ENCODE results near the gene ARHGEF19.
"Not testable (repeated sequence)": the region's sequence is repeated elsewhere in the genome, so short reads cannot be mapped to it uniquely, and the experiment has no call there.

ARHGEF19 gene

DNA sequence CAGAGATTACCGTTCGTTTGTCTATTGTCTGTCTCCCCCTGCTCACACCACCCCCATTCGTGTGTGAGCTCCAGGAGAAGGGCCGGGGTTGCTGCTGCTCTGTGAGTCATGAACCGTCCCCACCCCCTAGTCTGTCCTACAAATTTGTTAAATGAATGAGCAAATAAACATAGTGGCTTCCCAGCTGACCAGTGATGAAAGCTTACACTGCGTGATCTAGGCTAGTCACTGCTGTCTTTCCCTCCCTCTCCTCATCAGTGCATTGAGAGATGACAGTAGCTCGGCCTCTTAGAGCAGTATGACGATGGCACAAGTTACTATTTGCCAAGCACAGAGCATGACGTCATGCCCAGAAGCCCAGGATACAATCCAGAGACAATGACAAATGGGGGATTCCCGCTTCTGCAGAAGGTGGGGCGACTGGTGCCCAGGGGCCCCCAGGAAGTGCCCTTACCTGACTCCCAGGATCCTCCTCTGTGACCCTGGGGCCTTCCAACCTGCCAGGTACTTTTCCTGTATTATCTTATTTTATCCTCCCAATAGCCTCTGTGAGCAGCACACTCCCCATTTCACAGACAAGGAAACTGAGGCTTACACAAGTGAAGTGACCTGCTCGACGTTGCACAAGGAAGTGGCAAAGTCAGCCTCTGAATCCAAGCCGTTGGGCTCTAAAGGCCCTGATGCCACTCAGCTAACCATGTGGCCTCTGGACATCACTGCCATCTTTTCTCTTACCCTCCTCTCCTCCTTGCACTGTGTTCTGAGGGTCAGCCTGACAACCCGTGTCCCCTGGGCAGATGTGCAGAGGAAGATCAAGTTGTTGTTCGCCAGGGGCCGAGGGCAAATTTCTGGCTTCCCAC lies 48.0 kb downstream of the ARHGEF19 start:
- peak; percentile 98 for DNase-seq (ENCODE audit: low read depth)

- DNase-seq (ENCODE audit: low read depth) = not testable (repeated sequence)
These were observed 48.7 kb downstream of the ARHGEF19 start for GRCh38 chr1:16163608-16164212.

DNA sequence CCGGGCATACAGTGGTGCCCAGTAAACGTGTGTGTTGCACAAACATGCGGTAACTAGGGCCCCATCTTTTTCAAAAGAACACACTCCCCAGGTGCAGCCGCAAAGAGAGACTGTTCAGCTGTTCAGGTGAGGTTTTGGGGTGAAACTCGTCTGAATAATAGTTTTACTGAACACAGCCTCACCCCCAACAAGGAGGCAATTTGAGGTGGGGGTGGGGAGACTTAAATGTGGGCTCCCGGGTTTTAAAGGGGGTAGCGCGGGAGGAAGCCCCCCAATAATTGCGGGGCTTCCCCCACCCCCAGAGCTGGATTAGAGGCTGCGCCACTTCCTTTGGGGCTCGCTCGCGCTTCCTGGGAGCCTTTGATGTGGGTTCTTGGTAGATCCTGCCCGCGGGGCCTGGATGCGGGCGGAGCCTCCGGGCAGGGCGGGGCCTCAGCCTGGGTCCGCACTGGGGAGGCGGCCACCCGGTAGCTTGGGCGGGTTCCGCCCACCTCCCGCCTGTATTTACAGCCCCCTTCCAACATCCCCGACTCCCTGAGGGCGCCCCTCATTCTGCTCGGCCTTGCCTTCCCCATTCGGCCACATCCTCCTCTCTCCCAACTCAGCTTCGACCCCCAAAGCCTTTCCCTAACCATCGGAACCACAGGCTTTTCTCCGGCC lies 50.2 kb downstream of the ARHGEF19 start:
- no peak for DNase-seq (ENCODE audit: low read depth)

DNA sequence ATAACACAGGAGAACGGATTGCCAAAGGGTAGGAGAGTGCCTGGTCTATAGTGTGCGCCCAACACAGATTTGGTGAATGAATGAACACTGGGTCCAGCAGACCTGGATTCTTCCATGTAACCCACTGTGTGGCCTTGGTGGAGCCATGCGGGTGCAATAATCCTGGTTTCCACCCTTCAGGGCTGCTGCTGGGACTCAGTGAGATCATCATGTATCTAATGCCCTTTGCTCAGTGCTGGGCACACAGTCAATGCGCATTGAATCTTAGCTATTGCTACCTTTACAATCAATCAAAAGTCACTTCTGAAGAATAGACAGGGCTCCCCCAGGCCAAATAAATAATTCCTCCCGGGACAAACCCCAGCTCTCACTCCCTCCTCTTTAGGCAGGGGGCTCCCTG lies 50.7 kb downstream of the ARHGEF19 start:
- no peak for DNase-seq (ENCODE audit: low read depth)

GRCh38 chr1:16158993-16159831 lies 53.2 kb downstream of the ARHGEF19 start:
- no peak for DNase-seq (ENCODE audit: low read depth)

DNA sequence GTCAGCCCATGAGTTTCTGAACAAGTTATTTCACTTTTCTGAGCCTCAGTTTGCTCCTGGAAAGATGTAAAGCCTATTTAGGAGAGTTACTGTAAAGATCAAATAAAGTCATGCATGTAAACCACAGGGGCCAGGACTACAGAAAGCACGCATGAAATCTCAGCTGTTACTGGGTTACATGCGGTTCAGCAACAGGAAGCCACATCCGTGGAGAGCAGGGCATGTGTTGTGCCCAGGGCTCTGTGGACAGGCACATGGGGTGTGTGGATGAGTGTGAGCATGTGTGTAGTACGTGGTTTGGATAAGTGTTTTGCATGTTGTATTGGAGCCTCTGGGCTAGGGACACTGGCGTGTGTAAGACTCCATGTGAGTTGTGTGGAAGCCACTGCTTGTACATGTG lies 54.4 kb downstream of the ARHGEF19 start:
- DNase-seq (ENCODE audit: low read depth) = no peak

DNA sequence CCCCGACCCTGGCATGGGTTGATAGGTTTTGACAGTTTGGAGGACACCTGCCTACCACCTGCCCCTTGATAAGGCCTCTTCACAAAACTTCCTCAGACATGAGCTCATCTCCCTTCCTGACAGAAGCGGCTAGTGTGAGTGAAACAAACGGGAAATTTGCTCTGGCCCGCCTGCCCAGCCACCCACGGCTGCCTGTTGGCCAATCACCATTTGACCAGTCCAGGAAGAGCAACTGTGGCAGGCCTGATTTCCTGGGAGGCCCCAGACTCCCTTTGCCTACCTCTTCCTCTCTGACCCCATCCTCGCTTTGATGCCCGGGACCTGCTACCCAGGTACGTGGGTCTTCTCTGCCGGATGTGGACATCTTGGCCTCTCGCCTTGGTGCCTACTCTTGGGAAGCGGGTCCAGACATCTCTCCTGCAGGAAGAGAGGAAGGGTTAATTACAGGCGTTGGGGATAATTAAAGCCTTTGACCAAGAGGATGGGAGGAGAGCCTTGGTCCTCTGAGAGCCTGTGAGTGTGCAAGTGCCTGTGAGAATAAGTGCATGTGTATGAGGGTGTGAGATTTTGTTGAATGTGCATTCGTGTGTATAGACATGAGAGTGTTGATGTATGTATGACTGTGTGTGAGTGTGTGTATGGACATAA lies 55.5 kb downstream of the ARHGEF19 start:
- peak; percentile 87 for DNase-seq (ENCODE audit: low read depth)

DNA sequence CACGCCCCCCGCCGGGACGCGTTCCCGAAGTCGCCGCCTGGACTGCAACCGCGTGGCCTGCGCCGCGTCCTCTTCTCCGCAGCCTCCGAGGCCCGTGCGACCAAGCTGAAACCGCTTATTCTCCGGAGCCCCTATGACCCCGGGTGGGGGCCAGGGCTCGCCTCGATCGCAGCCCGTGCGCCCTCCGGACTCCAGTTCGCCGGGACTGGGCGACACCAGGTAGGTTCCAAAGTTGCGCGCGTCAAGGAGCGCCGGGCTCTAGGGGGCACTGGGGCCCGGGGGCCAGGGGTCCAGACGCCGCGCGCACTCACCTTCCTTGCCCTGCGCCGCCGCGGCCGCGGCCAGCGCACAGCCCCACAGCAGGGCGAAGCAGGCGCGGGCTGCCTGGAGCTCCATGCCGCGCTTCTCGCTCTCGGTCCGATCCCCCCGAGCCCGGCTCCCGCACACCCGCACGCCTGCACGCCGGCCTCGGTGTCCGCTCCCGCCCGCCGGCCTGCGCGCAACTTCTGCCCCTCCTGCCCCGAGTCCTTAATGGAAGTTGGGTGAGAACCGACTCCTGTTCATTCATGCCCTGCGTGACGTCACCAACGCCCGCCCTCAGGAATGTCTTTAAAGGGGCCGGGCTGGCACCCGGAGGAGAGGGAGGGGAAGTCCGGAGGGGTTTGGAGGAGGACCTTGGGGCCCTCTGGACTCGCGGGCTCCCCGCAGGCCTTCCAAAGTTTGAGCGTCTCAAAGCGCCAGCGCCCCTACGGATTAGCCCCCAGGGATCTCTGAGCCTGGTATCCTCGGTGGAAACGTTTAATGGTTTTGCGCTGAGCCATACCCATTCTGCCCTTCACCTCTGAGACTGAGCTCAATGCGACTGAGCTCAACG lies 56.7 kb downstream of the ARHGEF19 start, which contains the start of gene EPHA2:
EPHA2 (minus strand) TSS at position 533 of the 874 bp plus-strand sequence; CDS start at position 396, 137 bp downstream.
- peak; percentile 87 for DNase-seq (ENCODE audit: low read depth)

GRCh38 chr1:16153999-16154673 lies 58.3 kb downstream of the ARHGEF19 start:
- DNase-seq (ENCODE audit: low read depth) = no peak

DNA sequence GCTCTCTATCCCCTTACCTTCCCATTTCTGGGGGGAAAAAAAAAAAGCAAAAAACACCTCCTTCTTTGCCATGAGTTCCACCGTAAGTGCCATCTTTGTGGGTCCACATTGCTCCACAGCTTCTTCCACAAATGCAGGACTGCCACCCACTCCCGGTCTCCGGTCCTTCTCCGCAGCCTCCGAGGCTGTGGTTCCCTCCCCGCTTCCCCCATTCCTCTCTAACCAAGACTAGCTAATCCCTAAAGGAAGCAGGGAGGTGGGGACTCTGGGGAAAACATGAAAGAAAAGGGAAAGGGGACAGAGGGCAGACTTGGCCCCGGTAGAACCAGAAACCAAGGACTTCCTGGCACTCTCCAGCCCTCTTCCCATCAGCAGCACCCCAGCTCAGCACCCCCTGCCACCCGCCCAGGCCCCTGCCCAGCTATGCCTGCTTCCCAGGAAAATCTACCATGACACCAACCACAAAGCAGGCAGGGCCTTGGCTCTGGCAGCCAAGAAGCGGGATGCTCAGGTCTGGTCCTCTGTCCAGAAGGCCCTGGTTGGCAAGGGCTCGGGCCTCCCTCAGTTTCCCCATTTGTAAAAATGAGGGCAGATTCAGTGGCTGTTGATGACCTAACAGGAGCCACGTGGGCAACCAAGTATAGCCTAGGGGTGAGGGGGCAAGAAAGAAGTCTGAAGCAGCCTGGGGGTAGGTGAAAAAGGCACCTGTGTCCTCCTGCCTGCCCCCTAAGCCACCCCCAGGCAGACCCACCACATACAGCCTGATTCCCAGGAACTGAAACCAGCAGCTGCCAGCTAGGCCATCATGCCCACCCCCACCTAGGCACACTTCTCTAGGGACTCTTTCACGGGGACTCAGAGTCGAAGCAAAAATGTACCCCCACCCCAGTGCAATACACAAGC lies 59.1 kb downstream of the ARHGEF19 start:
- DNase-seq (ENCODE audit: low read depth) = no peak

DNA sequence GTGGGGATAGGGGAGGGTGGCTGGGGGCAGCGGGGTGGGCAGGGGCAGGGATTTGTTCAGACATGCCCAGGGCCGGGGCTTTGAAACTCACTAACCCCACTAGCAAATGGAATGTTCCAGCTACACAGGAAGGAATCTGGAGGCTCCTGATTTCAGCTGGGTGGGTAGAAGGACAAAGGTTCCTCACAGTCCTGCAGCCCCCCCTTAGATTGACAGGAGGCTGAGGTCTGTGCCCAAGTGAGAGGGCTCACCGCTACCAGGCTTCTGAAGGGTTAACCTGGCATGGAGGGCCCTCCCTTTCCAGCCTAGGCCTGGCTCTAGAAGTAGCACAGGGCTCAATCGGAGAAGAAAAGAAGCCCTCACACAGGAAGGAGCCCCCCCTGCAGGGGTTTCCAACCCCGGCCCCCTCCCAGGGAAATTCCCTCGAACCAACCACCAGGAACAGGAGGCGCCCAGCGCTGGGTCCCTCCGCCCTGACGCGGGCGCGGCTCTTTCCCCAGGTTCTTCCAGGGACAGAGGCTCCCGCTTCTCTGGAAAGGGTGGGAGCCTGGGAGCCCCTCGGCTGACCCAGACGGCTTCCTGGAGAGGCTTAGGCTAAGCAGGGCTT lies 59.9 kb downstream of the ARHGEF19 start:
- DNase-seq (ENCODE audit: low read depth) = no peak

DNA sequence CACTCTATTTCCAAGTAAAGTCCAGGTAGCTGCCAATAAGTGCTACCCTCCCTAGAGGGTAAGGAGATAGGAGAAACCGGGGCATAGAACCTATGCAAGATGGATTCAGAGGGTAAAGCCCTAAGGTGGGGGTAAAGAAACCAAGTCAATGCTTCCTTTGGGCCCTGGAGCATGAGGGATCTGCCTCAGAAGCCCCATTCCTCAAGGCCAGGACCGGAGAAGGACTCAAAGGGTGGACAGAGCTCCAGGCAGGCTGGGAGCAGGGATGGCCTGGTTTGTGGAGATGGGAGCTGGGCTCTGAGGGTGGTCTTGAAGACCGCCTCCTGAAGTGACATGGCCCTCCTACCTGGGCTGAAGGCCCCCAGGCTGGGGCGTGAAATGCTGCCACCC lies 60.5 kb downstream of the ARHGEF19 start:
- DNase-seq (ENCODE audit: low read depth) = no peak

- DNase-seq (ENCODE audit: low read depth) = no peak
These were observed 61.1 kb downstream of the ARHGEF19 start for GRCh38 chr1:16151196-16151994.

- no peak for DNase-seq (ENCODE audit: low read depth)
These were observed 61.9 kb downstream of the ARHGEF19 start for GRCh38 chr1:16150508-16150907.

GRCh38 chr1:16149702-16150488 lies 62.6 kb downstream of the ARHGEF19 start:
- no peak for DNase-seq (ENCODE audit: low read depth)

GRCh38 chr1:16149146-16149545 lies 63.3 kb downstream of the ARHGEF19 start:
- no peak for DNase-seq (ENCODE audit: low read depth)

Data from iris pigment epithelial cell (primary cell).